ENCODE data around the gene PRAMEF20. TPM values are rescaled to one million over a fixed set of nuclear protein-coding genes. Genes with fewer than 3 reads are reported as not detected.

Gene PRAMEF20
- total and polyA plus RNA-seq, 2 of the 4 experiments (the other 2 are of a cell fraction): not detected

Other genes starting within 250 kb of the PRAMEF20 start
- not detected in 2 replicates for gene HNRNPCL4, start 244.8 kb upstream of the PRAMEF20 start, total RNA-seq (2012; rRNA removed)
- not detected in 2 replicates for gene HNRNPCL4, start 244.8 kb upstream of the PRAMEF20 start, polyA plus RNA-seq (2012; rRNA removed)
- gene PRAMEF9, start 238.6 kb upstream of the PRAMEF20 start, total RNA-seq (2012; rRNA removed): not detected in 2 replicates
- not detected in 2 replicates for gene PRAMEF9, start 238.6 kb upstream of the PRAMEF20 start, polyA plus RNA-seq (2012; rRNA removed)
- gene PRAMEF13, start 209.0 kb upstream of the PRAMEF20 start, total RNA-seq (2012; rRNA removed): not detected in 2 replicates
- gene PRAMEF13, start 209.0 kb upstream of the PRAMEF20 start, polyA plus RNA-seq (2012; rRNA removed): not detected in 2 replicates
- gene PRAMEF18, start 184.3 kb upstream of the PRAMEF20 start, total RNA-seq (2012; rRNA removed): not detected in 2 replicates
- not detected in 2 replicates for gene PRAMEF18, start 184.3 kb upstream of the PRAMEF20 start, polyA plus RNA-seq (2012; rRNA removed)
- gene PRAMEF5, start 156.3 kb upstream of the PRAMEF20 start, total RNA-seq (2012; rRNA removed): not detected in 2 replicates
- gene PRAMEF5, start 156.3 kb upstream of the PRAMEF20 start, polyA plus RNA-seq (2012; rRNA removed): not detected in 2 replicates
- not detected in 2 replicates for gene PRAMEF8, start 125.3 kb upstream of the PRAMEF20 start, total RNA-seq (2012; rRNA removed)
- not detected in 2 replicates for gene PRAMEF8, start 125.3 kb upstream of the PRAMEF20 start, polyA plus RNA-seq (2012; rRNA removed)
- not detected in 2 replicates for gene PRAMEF33, start 106.9 kb upstream of the PRAMEF20 start, total RNA-seq (2012; rRNA removed)
- not detected in 2 replicates for gene PRAMEF33, start 106.9 kb upstream of the PRAMEF20 start, polyA plus RNA-seq (2012; rRNA removed)
- gene PRAMEF15, start 94.9 kb upstream of the PRAMEF20 start, total RNA-seq (2012; rRNA removed): not detected in 2 replicates
- gene PRAMEF15, start 94.9 kb upstream of the PRAMEF20 start, polyA plus RNA-seq (2012; rRNA removed): not detected in 2 replicates
- gene PRAMEF14, start 63.3 kb upstream of the PRAMEF20 start, total RNA-seq (2012; rRNA removed): not detected in 2 replicates
- gene PRAMEF14, start 63.3 kb upstream of the PRAMEF20 start, polyA plus RNA-seq (2012; rRNA removed): not detected in 2 replicates
- not detected in 2 replicates for gene PRAMEF19, start 38.5 kb upstream of the PRAMEF20 start, total RNA-seq (2012; rRNA removed)
- not detected in 2 replicates for gene PRAMEF19, start 38.5 kb upstream of the PRAMEF20 start, polyA plus RNA-seq (2012; rRNA removed)
- gene PRAMEF17, start 20.8 kb upstream of the PRAMEF20 start, total RNA-seq (2012; rRNA removed): not detected in 2 replicates
- not detected in 2 replicates for gene PRAMEF17, start 20.8 kb upstream of the PRAMEF20 start, polyA plus RNA-seq (2012; rRNA removed)
- not detected in 2 replicates for gene LRRC38, start 103.6 kb downstream of the PRAMEF20 start, total RNA-seq (2012; rRNA removed)
- not detected in 2 replicates for gene LRRC38, start 103.6 kb downstream of the PRAMEF20 start, polyA plus RNA-seq (2012; rRNA removed)
- not detected in 2 replicates for gene PDPN, start 173.4 kb downstream of the PRAMEF20 start, total RNA-seq (2012; rRNA removed)
- gene PDPN, start 173.4 kb downstream of the PRAMEF20 start, polyA plus RNA-seq (2012; rRNA removed): 0.16 and 0.31 TPM in 2 replicates

All from IMR-90 (cell line).